Left ventricle myocardium inferior (tissue), 1 donor: ENCODE measurements around the gene POLE. TPM values are rescaled to one million over a fixed set of nuclear protein-coding genes. Genes with fewer than 3 reads are reported as not detected.

Experiments
- DNase-seq: peaks from one replicate; pipeline ENCODE4 v3.0.0-alpha.2; 2020
- H3K27ac ChIP-seq: fragments of 200-600 bp; replicated peaks from 2 replicates; pipeline ENCODE4 v1.8.0; 2021
- H3K27me3 ChIP-seq: fragments of 200-600 bp; 2 replicates; pipeline ENCODE4 v1.8.0; 2021; ENCODE audit warnings: low read depth
- H3K36me3 ChIP-seq: fragments of 200-600 bp; 2 replicates; pipeline ENCODE4 v1.8.0; 2021
- H3K4me1 ChIP-seq: fragments of 200-600 bp; 2 replicates; pipeline ENCODE4 v1.8.0; 2021
- H3K4me3 ChIP-seq: fragments of 200-600 bp; 2 replicates; pipeline ENCODE4 v1.8.0; 2021; ENCODE audit warnings: mild to moderate bottlenecking, moderate library complexity
- H3K9me3 ChIP-seq: fragments of 200-600 bp; replicated peaks from 2 replicates; pipeline ENCODE4 v1.8.0; 2021
- intact Hi-C: fragments of 100-400 bp; cut with micrococcal nuclease; formaldehyde crosslinking; loops from one replicate; pipeline ENCODE4 v1.11.0; 2022
- total RNA-seq: library from RNA; stranded (reverse); fragmentation: NEBNext Ultra II Directional; extraction: Animal tissue kit (Norgen Biotek cat#: 25700); gene quantifications from one replicate; pipeline ENCODE4 v1.2.1, GENCODE V29; 2021
- TF ChIP-seq, protein P1 (sequence below): fragments of 200-600 bp; IDR thresholded peaks from 2 replicates; pipeline ENCODE4 v1.8.0; 2021; ENCODE audit warnings: antibody characterized with exemption, mild to moderate bottlenecking, borderline replicate concordance
- donor health status: DM: no; HTN: yes; CAD: no; lungs with severe emphysema.

The POLE gene
- total RNA-seq, 1 donor from 2014 or later: 9.0 TPM

DNA sequence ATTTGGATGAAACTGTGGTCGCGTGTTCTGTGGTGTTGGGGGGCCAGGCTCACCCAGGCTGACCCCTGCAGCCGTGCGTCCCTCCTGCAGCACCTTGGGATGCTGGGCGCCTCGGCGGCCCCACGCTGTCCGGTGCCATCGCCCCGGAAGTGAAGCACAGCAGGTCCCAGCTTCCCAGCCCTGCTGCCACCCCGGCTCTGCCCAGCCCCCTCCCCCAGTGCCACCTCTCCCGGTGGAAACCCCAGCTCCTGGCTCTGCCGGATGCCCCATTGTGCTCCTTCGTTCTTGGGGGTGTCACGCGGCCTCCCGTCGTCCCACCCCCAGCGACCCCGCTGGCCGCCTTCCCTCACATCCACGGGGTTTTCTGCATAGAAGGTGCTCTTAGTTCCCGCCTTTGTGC lies 102.0 kb downstream of the POLE start:
- H3K4me1 ChIP-seq: peaks cover 4% of the 10 kb centered on the region
- H3K4me3 ChIP-seq: no peak overlapping the region
- TF ChIP-seq, protein P1, sequence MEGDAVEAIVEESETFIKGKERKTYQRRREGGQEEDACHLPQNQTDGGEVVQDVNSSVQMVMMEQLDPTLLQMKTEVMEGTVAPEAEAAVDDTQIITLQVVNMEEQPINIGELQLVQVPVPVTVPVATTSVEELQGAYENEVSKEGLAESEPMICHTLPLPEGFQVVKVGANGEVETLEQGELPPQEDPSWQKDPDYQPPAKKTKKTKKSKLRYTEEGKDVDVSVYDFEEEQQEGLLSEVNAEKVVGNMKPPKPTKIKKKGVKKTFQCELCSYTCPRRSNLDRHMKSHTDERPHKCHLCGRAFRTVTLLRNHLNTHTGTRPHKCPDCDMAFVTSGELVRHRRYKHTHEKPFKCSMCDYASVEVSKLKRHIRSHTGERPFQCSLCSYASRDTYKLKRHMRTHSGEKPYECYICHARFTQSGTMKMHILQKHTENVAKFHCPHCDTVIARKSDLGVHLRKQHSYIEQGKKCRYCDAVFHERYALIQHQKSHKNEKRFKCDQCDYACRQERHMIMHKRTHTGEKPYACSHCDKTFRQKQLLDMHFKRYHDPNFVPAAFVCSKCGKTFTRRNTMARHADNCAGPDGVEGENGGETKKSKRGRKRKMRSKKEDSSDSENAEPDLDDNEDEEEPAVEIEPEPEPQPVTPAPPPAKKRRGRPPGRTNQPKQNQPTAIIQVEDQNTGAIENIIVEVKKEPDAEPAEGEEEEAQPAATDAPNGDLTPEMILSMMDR: no peak
- intact Hi-C loops: no loop called here
- peaks cover 13% of the 10 kb centered on the region for H3K36me3 ChIP-seq
- no peak overlapping the region for H3K27ac ChIP-seq
- H3K27me3 ChIP-seq: no peaks in the 10 kb centered on the region
- peaks cover 4% of the 10 kb centered on the region for H3K9me3 ChIP-seq
- DNase-seq: no peak

DNA sequence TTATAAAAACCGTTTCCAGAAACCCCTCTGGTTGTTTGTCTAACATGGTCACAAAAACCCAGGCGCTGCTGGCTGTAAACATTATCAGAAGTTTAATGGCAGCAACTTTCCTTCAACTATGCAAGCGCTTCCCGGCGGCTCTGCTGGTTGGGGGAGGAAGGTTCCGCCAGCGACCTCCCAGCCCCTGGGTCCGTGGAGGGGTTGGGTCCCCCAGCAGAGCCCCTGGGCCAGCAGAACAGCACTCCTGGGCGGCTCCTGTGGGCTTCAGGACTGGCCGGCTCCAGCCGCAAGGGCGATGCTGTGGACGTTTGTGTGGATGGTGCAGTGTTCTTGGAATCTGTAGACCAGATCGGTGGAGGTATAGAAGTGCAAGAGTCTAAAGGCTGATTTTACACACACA lies 102.7 kb downstream of the POLE start:
- no peak overlapping the region for H3K4me3 ChIP-seq
- TF ChIP-seq, protein P1: no peak
- DNase-seq: no peak
- H3K27me3 ChIP-seq: no peaks in the 10 kb centered on the region
- H3K36me3 ChIP-seq: peaks cover 21% of the 10 kb centered on the region
- H3K27ac ChIP-seq: no peak overlapping the region
- intact Hi-C loops: no loop called here
- H3K4me1 ChIP-seq: peaks cover 4% of the 10 kb centered on the region
- peaks cover 4% of the 10 kb centered on the region for H3K9me3 ChIP-seq

DNA sequence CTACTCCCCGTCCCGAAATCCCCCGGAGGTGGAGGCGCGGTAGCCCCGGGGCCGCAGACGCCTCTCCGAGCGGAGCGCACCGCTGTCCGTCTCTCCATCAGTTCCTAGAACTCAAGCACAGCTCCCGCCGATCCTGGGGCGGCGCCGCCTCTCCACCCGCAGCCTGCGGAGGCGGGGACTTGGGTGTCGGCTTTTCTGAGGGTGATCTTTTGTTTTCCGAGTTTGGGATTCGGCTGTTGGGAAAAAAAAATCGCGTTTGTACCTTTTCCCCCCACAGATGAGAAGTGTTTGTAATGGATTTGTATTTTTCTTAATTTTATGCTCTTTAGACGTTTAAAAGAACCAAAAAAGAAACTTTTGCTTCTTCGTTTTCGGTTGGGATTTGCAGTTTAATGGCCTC lies 103.4 kb downstream of the POLE start:
- H3K27ac ChIP-seq: no peak overlapping the region
- no peak overlapping the region for H3K4me3 ChIP-seq
- no peaks in the 10 kb centered on the region for H3K9me3 ChIP-seq
- intact Hi-C loops: no loop called here
- H3K36me3 ChIP-seq: peaks cover 26% of the 10 kb centered on the region
- no peaks in the 10 kb centered on the region for H3K27me3 ChIP-seq
- TF ChIP-seq, protein P1: no peak
- no peak for DNase-seq
- peaks cover 4% of the 10 kb centered on the region for H3K4me1 ChIP-seq

DNA sequence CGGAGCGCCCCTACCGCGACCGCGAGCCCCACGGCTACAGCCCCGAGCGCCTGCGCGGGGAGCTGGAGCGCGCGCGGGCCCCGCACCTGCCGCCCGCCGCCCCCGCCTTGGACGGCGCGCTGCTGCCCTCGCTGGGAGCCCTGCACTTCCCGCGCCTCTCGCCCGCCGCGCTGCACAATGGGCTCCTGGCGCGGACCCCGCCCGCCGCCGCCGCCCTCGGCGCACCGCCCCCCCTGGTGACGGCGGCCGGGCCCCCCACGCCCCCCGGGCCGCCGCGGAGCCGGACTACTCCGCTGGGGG lies 103.8 kb downstream of the POLE start:
- H3K36me3 ChIP-seq: peaks cover 30% of the 10 kb centered on the region
- H3K27me3 ChIP-seq: no peaks in the 10 kb centered on the region
- H3K9me3 ChIP-seq: no peaks in the 10 kb centered on the region
- peaks cover 4% of the 10 kb centered on the region for H3K4me1 ChIP-seq
- intact Hi-C loops: no loop called here
- TF ChIP-seq, protein P1: no peak
- H3K4me3 ChIP-seq: peak overlapping the region; percentile 56
- DNase-seq: no peak
- H3K27ac ChIP-seq: no peak overlapping the region

DNA sequence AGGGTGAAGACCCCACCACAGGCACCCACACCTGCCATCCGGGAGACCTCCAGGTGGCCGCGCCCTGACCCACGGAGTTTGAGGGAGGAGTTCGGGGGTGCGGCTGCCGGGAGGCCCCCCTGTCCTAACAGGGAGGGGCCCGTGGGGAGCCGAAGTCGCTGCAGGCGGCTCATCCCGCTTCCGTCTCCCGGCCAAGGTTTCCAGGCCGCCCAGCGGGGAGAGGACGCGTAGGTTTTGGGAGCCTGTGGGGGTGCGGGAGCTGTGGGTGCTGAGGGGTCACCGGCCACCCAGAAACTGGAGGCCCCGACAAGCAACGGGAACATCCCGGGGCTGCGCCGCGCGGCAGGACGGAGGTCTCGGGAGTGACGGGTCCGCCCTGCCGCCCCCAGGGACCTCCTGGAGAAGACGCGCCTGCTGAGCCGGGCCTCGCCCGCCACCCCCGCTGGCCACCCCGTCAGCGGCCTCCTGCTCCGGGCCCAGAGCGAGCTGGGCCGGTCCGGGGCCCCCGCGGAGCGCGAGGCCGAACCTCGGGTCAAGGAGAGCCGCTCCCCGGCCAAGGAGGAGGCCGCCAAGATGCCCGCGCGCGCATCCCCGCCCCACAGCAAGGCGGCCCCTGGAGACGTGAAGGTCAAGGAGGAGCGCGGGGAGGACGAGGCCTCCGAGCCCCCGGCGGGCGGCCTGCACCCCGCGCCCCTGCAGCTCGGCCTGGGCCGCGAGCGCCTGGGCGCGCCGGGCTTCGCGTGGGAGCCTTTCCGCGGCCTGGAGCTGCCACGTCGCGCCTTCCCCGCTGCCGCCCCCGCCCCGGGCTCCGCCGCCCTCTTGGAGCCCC lies 104.3 kb downstream of the POLE start:
- intact Hi-C loops: no loop called here
- H3K4me3 ChIP-seq: peak overlapping the region; percentile 56
- TF ChIP-seq, protein P1: no peak
- peak overlapping the region; percentile 23 for H3K27ac ChIP-seq
- no peaks in the 10 kb centered on the region for H3K27me3 ChIP-seq
- peaks cover 4% of the 10 kb centered on the region for H3K4me1 ChIP-seq
- H3K9me3 ChIP-seq: no peaks in the 10 kb centered on the region
- no peak for DNase-seq
- peaks cover 34% of the 10 kb centered on the region for H3K36me3 ChIP-seq
